IPS DF 4.7 (cell line): ENCODE measurements around the gene OR6C2.
"Not testable (repeated sequence)": the region's sequence is repeated elsewhere in the genome, so short reads cannot be mapped to it uniquely, and the experiment has no call there.

ENCODE experiments used
- DNase-seq: peaks from one replicate; pipeline ENCODE4 v3.0.0-alpha.2; 2013; ENCODE audit warnings: low spot score; ENCODE audit errors: extremely low read depth

Gene OR6C2

DNA sequence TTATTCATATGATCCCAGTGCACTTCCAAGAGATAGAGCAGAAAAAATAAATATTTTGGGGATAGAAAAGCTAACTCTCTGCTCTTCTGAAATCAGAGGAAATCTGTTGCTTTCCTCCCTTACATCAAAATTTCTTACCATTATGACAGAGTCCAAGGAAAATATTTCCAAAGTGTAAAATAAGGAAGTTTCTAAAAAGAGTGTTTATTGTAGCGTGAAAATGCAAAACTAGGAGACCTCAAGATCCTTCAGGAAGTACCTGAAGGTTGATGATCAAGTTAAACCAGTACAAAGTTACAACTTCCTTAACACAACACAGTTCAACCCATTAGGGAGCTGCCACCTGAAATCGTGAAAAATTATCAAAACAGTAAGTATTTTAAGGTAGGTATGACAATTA is at the start of gene OR6C2:
OR6C2 (plus strand) TSS at position 301 of the 400 bp plus-strand sequence. CDS start 8,138 bp downstream, outside the sequence.
- no peak for DNase-seq

- no peak for DNase-seq
Measured at GRCh38 chr12:55396326-55396725, 47.5 kb upstream of the OR6C2 start.

DNA sequence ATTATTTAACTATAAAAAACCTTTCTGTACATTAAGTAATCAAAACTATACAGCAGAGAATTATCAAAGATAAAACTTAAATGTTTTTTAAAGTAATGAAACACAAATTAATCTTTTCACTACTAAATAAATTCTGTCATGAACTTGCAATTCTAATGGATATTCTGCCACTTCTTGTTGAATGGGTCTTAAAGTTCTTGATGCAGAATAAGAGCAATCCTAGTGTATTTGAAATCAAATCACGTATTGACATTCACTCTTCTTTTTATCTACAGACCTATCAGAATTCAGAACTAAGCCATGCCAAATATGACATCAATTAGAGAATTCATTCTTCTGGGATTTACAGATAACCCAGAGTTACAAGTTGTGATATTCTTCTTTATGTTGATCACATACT is 43.6 kb upstream of the OR6C2 start, which contains the start of gene OR6C65:
OR6C65 (plus strand) TSS at position 301 of the 400 bp plus-strand sequence; CDS start at position 301, 0 bp downstream.
- no peak for DNase-seq

DNA sequence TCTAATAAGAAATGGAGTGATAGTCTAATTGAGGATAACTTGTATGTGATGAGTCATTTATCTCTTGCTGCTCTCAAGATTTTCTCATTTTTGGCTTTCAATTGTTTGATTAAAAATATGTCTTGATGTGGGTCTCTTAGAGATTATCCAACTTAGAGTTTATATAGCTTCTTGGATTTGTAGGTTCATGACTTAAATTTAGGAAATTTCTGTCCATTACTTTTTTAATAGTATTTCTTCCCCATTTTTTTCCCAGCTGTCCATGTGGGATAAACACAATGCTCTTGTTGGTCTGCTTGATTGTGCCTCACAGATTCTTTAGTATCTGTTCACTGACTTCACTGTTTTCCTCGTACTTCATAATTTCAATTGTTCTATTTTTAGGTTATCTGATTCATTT is 36.0 kb upstream of the OR6C2 start:
- DNase-seq, result no peak

DNA sequence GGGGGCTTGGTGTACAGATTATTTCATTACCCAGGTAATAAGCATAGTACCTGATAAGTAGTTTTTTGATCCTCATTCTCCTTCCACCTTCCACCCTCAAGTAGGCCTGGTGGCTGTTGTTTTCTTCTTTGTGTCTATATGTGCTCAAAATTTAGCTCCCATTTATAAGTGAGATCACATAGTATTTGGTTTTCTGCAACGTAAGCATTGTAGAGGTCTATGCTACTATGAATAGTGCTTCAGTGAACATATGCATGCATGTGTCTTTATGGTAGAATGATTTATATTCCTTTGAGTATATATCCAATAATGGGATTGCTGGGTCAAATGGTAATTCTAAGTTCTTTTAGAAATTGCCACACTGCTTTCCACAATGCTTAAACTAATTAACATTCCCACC is 34.7 kb upstream of the OR6C2 start:
- DNase-seq, result not testable (repeated sequence)

GRCh38 chr12:55412138-55412537 is 31.7 kb upstream of the OR6C2 start:
- not testable (repeated sequence) for DNase-seq

DNA sequence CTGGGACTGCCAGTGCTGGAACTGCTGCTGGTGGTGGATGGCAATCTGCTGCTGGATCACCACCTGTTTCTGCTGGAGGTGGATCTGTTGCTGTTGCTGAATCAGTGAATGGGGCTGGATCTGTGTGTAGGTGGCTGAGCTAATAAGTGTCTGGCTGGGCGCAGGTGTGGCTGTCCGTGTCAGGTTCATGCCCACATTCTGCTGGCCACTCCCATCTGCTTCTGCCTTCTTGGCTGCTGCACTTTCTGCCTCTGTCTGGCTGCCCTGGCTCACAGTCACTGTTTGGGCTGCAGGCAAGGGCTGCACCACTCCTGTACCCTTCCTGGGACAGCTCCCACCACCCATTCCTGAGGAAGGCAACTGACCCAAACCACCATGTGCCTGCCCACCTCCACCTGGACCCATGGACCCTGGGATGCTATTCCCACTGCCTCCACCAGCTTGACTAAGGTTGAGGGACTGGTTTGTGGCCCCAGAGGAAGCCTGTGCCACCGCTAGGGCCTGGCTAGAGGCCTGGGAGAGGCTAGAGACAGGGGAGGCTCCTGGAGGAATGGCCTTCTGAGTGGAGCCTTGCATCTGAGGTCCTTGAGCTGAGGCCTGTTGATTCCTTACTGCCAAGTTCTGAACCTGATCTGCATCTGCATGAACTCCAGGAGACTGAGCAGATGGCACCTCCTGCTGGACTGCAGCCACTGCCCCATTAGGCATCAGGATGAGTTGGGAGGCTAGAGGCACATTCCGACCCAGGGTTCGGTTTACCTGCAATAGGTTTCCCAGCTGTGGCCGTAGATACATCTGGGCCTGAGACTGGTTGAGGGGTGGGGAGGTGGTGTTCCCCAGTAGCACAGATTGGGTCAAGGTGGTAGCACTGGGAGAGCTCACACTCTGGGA is 30.1 kb upstream of the OR6C2 start:
- DNase-seq, result not testable (repeated sequence)

GRCh38 chr12:55414396-55414823 is 29.5 kb upstream of the OR6C2 start:
- DNase-seq, result not testable (repeated sequence)

- DNase-seq, result not testable (repeated sequence)
Measured at GRCh38 chr12:55414889-55415288, 29.0 kb upstream of the OR6C2 start.

- DNase-seq, result no peak
Measured at GRCh38 chr12:55416961-55417360, 26.9 kb upstream of the OR6C2 start.

- DNase-seq, result no peak
Measured at GRCh38 chr12:55420307-55420962, 23.4 kb upstream of the OR6C2 start.

GRCh38 chr12:55425954-55426353 is 17.9 kb upstream of the OR6C2 start, which contains the start of gene OR6C76:
Gene OR6C76 (plus strand): TSS chr12:55426254. CDS start chr12:55426254, 0 bp downstream.
- no peak for DNase-seq

GRCh38 chr12:55428331-55429243 is 15.3 kb upstream of the OR6C2 start:
- DNase-seq, result peak; percentile 11

GRCh38 chr12:55441233-55441632 is 2.6 kb upstream of the OR6C2 start:
- DNase-seq, result not testable (repeated sequence)

DNA sequence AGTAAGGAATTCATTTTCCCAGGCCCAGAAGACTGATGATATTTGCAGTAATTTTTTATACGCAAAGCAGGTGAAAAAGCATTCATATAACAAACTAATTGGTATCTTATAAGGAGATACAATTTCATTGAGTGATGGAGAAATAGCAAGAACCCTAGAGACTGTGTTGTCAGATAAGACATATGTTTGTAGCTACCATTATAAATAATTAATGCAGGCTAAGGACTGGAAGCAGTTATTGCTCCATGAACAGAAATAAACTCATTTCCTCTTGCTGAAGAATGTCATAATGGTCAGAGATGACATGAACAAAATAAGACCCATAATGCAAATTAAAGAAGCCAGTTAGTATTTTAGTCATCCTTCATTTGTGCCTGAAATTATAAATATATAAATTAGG is 1.5 kb downstream of the OR6C2 start:
- DNase-seq, result no peak

DNA sequence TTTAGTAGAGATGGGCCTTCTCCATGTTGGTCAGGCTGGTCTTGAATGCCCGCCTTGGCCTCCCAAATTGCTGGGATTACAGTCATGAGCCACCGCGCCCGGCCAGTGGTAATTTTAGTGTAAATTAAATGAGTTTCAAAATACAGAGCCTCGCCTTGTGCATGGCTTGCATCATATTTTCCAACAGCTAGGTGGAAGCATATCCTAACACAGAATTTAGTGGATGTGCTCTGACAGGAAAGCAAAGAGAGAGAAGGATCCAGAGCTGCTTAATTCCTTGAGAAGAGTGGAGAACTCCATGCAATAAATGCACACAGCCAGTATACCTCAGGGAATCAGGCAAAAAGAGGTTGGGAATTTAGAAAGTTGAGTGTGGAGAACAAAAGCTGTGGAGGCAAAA is 2.5 kb downstream of the OR6C2 start:
- no peak for DNase-seq

GRCh38 chr12:55448825-55449224 is 4.9 kb downstream of the OR6C2 start:
- no peak for DNase-seq

GRCh38 chr12:55464926-55465325 is 21.1 kb downstream of the OR6C2 start:
- not testable (repeated sequence) for DNase-seq

GRCh38 chr12:55467836-55468235 is 24.0 kb downstream of the OR6C2 start:
- DNase-seq, result no peak

- DNase-seq, result no peak
Measured at GRCh38 chr12:55469291-55469690, 25.4 kb downstream of the OR6C2 start.
